ENCODE data around the gene CPT2.

CPT2 gene

DNA sequence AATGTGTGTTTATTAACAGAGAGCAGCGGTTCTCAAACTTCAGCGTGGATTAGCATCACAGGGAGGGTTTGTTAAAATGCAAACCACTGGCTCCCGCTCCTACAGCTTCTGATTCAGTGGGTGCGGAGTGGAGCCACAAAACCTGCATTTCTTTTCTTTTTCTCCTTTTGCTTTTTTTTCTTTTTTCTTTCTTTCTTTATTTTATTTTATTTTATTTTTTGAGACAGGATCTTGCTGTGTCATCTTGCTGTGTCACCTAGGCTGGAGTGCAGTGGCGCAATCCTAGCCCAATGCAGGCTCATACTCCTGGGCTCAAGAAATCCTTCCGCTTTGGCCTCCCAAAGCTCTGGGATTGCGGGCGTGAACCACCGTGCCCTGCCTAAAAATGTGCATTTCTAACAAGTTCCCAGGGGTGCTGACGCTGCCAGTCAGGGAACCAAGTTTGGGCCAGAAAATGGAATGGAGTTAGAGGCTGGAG lies 33.3 kb upstream of the CPT2 start:
- Histone ChIP-seq H3K27ac (ENCODE audit: low read depth, low read length) (no peak overlapping the region), H3K36me3 (ENCODE audit: control insufficient read depth, insufficient read depth, low read length) (no peaks in the 10 kb centered on the region), H3K4me1 (ENCODE audit: control insufficient read depth, insufficient read depth, low read length) (peaks cover 14% of the 10 kb centered on the region), H3K27me3 (ENCODE audit: control insufficient read depth, insufficient read depth, low read length) (no peaks in the 10 kb centered on the region), H3K9ac (ENCODE audit: low read depth, low read length) (no peak overlapping the region), H3K9me3 (ENCODE audit: control insufficient read depth, insufficient read depth, low read length) (no peaks in the 10 kb centered on the region), H3K4me3 (ENCODE audit: low read depth, low read length) (no peak overlapping the region)

DNA sequence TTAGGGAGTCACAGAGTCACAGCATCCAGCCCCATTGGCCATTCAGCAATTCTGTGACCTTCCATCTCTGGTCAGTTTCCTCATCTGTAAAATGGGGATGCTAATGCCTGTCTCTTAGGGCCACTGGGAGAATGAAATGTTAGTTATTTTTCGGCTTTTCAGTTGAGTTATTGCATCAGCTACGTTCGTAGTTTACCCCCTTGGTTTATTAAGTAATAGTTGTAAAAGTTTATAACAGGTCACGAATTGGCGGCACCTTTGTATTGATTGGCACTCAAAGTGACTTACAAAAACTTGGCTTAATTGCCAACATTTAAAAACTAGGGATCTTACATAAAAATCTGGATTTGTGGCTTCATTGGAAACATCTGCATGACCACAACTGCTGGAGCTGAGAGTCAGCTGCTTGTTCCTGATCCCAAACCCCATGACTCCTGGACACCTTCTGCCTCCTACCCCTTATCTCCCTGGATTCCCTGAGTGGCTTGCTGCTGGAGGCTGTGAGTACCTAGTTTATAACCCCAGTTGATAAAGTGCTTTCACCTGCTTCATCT lies 31.1 kb upstream of the CPT2 start:
- Histone ChIP-seq H3K27me3 (ENCODE audit: control insufficient read depth, insufficient read depth, low read length) (no peaks in the 10 kb centered on the region), H3K9ac (ENCODE audit: low read depth, low read length) (no peak overlapping the region), H3K4me1 (ENCODE audit: control insufficient read depth, insufficient read depth, low read length) (peaks cover 14% of the 10 kb centered on the region), H3K4me3 (ENCODE audit: low read depth, low read length) (no peak overlapping the region), H3K27ac (ENCODE audit: low read depth, low read length) (no peak overlapping the region), H3K36me3 (ENCODE audit: control insufficient read depth, insufficient read depth, low read length) (no peaks in the 10 kb centered on the region), H3K9me3 (ENCODE audit: control insufficient read depth, insufficient read depth, low read length) (no peaks in the 10 kb centered on the region)

DNA sequence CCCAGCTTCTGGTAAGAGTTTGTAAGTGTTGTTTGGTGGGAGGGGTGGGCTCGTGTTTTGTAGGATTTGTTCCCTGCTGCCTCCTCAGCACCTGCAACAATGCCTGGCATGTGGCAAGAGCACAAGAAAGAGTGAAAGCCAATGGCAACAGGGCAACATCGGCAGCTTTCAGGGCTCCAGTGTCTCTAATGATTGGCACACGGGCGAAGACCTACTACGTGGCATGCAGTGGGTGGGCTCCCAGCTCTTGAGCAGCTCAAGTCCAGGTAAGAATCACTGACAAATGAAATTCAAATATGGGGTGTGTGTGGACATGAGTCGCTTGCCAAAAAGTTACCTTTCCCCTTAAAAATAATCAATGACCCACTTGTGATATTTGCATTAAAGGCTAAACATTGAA lies 30.3 kb upstream of the CPT2 start:
- no peaks in the 10 kb centered on the region for H3K36me3 ChIP-seq (ENCODE audit: control insufficient read depth, insufficient read depth, low read length)
- H3K27ac ChIP-seq (ENCODE audit: low read depth, low read length), result no peak overlapping the region
- H3K4me1 ChIP-seq (ENCODE audit: control insufficient read depth, insufficient read depth, low read length), result peaks cover 14% of the 10 kb centered on the region
- H3K9me3 ChIP-seq (ENCODE audit: control insufficient read depth, insufficient read depth, low read length), result no peaks in the 10 kb centered on the region
- no peak overlapping the region for H3K9ac ChIP-seq (ENCODE audit: low read depth, low read length)
- no peak overlapping the region for H3K4me3 ChIP-seq (ENCODE audit: low read depth, low read length)
- no peaks in the 10 kb centered on the region for H3K27me3 ChIP-seq (ENCODE audit: control insufficient read depth, insufficient read depth, low read length)

DNA sequence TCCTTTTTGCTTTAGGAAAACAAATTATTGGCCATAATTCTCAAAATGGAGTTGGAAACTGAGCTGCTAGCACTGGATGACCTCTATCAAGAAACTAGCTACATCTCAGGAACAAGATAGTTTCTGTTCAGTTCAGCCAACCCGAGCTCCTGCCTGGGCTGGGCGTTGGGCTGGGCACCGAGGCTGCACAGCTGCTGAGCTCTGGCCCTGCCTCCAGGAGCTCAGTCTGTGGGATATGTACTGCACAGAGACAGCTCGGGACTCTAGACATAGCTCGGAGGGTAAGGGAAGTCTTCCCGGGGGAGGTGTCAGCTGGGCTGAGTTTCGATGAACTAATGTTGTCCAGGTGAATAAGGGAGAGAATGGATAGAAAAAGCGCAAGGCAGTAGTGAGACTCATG lies 29.7 kb upstream of the CPT2 start:
- Histone ChIP-seq H3K9ac (ENCODE audit: low read depth, low read length) (no peak overlapping the region), H3K27ac (ENCODE audit: low read depth, low read length) (no peak overlapping the region), H3K36me3 (ENCODE audit: control insufficient read depth, insufficient read depth, low read length) (no peaks in the 10 kb centered on the region), H3K4me3 (ENCODE audit: low read depth, low read length) (no peak overlapping the region), H3K4me1 (ENCODE audit: control insufficient read depth, insufficient read depth, low read length) (peaks cover 14% of the 10 kb centered on the region), H3K27me3 (ENCODE audit: control insufficient read depth, insufficient read depth, low read length) (no peaks in the 10 kb centered on the region), H3K9me3 (ENCODE audit: control insufficient read depth, insufficient read depth, low read length) (no peaks in the 10 kb centered on the region)

DNA sequence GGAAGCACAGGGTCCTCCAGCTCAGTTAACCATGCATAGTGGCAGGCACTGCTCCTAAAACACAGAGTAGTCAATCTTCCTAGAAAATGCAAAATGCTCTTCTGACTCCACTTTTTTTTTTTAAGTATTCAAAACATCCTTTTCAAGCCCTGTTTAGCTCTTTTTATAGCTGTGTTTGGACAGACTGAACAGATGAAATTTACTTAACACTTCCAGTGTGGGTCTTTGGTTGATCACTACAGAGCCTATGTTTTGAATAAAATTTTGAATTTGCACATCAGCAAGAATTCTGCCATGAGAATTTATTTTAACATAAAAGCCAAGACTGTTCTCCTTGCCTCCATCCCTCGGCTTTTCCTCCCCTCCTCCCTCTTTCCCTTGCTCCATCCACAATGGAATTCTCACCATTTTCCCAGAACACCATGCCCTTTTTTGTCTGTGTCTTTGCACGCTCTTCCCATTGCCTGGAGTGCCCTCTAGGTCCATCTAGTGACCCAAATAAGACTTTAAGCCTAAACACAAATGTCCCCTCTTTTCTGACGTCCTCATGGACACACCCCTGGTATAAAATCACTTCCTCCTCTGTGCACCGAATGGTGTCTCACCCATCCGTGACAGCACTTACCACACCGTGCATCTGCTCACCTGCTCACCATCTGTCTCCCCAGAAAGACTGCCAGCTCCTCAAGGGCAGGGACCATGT lies 24.0 kb upstream of the CPT2 start:
- Histone ChIP-seq H3K27me3 (ENCODE audit: control insufficient read depth, insufficient read depth, low read length) (no peaks in the 10 kb centered on the region), H3K27ac (ENCODE audit: low read depth, low read length) (no peak overlapping the region), H3K4me3 (ENCODE audit: low read depth, low read length) (no peak overlapping the region), H3K9me3 (ENCODE audit: control insufficient read depth, insufficient read depth, low read length) (no peaks in the 10 kb centered on the region), H3K4me1 (ENCODE audit: control insufficient read depth, insufficient read depth, low read length) (no peaks in the 10 kb centered on the region; the same call in 1 of the 2 replicates), H3K9ac (ENCODE audit: low read depth, low read length) (no peak overlapping the region), H3K36me3 (ENCODE audit: control insufficient read depth, insufficient read depth, low read length) (no peaks in the 10 kb centered on the region)

DNA sequence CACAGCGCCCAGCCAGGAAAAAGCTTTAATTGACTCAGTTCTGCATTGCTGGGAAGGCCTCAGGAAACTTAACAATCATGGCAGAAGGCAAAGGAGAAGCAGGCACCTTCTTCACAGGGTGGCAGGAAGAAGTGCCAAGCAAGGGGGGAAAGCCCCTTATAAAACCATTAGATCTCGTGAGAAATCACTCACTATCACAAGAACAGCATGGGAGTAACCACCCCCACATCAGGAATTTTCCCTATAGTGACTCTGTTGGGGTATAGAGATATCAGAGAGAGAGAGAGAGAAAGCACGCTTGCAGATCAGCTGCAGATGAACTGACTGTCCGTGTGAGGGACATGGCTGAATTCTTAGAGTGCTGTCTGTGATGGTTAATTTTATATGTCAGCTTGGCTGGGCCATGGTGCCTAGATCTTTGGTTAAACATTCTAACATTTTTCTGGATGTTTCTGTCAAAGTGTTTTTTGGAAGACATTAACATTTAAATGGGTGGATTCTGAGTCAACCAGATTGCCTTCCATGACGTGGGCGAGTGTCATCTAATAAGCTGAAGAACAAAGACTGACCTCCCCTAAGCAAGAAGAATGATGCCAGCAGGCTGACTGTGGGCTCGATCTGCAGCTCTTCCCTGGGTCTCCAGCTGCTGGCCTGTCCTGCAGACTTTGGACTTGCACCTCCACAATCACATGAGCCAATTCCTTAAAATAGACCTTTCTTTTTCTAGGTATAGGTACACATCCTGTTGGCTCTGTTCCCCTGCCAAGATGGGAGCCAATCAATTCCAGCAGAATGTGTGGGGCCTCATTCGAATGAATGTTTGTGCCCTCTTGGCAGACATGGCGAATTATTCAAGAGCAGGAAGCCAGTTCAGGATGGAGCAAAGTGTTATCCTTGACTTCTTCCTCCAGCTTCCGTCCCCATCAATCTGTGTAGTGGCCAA lies 21.4 kb upstream of the CPT2 start:
- no peaks in the 10 kb centered on the region; the same call in 1 of the 2 replicates for H3K4me1 ChIP-seq (ENCODE audit: control insufficient read depth, insufficient read depth, low read length)
- H3K9me3 ChIP-seq (ENCODE audit: control insufficient read depth, insufficient read depth, low read length), result no peaks in the 10 kb centered on the region
- H3K4me3 ChIP-seq (ENCODE audit: low read depth, low read length), result no peak overlapping the region
- H3K27ac ChIP-seq (ENCODE audit: low read depth, low read length), result peak overlapping the region; percentile 32
- no peaks in the 10 kb centered on the region; the same call in 1 of the 2 replicates for H3K27me3 ChIP-seq (ENCODE audit: control insufficient read depth, insufficient read depth, low read length)
- no peaks in the 10 kb centered on the region for H3K36me3 ChIP-seq (ENCODE audit: control insufficient read depth, insufficient read depth, low read length)
- no peak overlapping the region for H3K9ac ChIP-seq (ENCODE audit: low read depth, low read length)

DNA sequence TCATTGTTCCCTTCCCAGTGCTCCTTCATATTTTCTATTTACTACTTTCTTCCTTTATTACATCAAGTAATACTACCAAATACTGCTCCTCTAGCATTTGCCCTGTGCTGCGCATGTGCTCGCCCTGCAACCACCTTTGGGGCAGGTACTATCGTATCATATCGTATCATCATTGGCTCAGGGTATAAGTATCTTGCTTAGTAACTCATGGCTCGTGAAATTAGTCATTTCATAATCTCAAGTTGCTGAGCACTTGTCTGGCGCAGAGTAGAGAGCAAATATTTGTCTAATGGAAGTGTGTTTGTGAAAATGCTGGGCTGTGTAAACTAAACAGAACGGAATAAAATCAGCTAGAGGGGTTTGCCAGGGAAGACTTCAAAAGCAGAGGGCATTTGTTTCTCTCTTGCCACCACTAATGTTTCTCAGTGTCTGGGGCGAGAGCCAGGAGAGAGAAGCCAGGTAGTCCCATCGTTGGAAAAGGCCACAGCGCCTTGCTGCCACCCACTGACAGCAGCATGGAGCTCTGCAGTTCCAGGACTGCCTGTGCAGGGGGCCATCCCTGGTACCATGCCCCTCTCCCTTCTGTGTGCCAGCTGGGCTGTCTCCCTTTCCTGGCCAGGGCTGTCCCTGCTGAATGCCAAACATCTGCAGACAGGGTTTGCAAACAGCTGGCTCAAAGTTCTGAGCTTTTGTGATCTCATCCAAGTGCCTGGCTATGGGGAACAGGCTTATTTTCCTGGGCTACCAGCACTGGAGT lies 20.0 kb upstream of the CPT2 start:
- Histone ChIP-seq H3K36me3 (ENCODE audit: control insufficient read depth, insufficient read depth, low read length) (no peaks in the 10 kb centered on the region), H3K4me1 (ENCODE audit: control insufficient read depth, insufficient read depth, low read length) (no peaks in the 10 kb centered on the region; the same call in 1 of the 2 replicates), H3K9ac (ENCODE audit: low read depth, low read length) (no peak overlapping the region), H3K9me3 (ENCODE audit: control insufficient read depth, insufficient read depth, low read length) (no peaks in the 10 kb centered on the region), H3K4me3 (ENCODE audit: low read depth, low read length) (no peak overlapping the region), H3K27ac (ENCODE audit: low read depth, low read length) (no peak overlapping the region), H3K27me3 (ENCODE audit: control insufficient read depth, insufficient read depth, low read length) (no peaks in the 10 kb centered on the region; the same call in 1 of the 2 replicates)

DNA sequence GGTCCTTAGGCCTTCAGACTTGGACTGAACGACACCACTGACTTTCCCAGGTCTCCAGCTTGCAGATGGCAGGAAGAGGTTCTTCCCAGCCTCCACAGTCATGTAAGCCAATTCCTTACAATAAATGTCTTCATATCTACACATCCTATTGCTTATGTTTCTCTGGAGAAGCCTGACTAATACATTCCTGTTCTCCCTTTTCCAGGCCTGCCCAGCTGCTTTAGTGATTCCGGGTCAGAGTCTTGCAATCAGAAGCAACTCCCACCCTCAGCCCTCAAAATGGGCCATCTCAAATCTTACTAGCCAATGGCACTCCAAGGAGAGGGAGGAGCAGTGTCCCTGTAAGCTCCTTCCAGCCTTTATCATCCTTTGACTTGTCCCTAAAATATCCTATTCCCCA lies 16.4 kb upstream of the CPT2 start:
- Histone ChIP-seq H3K4me3 (ENCODE audit: low read depth, low read length) (no peak overlapping the region), H3K27ac (ENCODE audit: low read depth, low read length) (no peak overlapping the region), H3K27me3 (ENCODE audit: control insufficient read depth, insufficient read depth, low read length) (peaks cover 3% of the 10 kb centered on the region; the same call in 1 of the 2 replicates), H3K9me3 (ENCODE audit: control insufficient read depth, insufficient read depth, low read length) (no peaks in the 10 kb centered on the region), H3K9ac (ENCODE audit: low read depth, low read length) (no peak overlapping the region), H3K4me1 (ENCODE audit: control insufficient read depth, insufficient read depth, low read length) (no peaks in the 10 kb centered on the region; the same call in 1 of the 2 replicates), H3K36me3 (ENCODE audit: control insufficient read depth, insufficient read depth, low read length) (no peaks in the 10 kb centered on the region)

DNA sequence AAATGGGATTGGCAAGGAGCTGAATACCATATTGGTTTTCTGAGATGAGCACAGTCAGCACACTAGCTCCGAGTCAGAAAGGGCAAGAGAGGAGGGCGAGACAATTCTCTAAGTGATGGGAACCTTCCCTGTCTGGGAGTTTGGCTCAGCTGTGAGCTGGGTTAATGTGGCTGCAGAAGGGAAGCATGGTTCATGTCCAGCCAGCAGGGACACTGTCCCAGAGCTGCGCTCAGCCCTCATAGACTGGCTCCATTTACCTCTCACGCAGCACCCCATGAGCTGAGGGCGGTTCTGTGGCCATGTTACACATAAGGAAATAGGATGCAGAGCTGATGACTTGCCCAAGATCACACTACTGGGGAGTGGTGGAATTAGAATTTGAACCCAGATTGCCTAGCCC lies 15.7 kb upstream of the CPT2 start:
- no peaks in the 10 kb centered on the region for H3K9me3 ChIP-seq (ENCODE audit: control insufficient read depth, insufficient read depth, low read length)
- H3K4me1 ChIP-seq (ENCODE audit: control insufficient read depth, insufficient read depth, low read length), result no peaks in the 10 kb centered on the region
- H3K27me3 ChIP-seq (ENCODE audit: control insufficient read depth, insufficient read depth, low read length), result peaks cover 3% of the 10 kb centered on the region; the same call in 1 of the 2 replicates
- no peak overlapping the region for H3K9ac ChIP-seq (ENCODE audit: low read depth, low read length)
- no peaks in the 10 kb centered on the region for H3K36me3 ChIP-seq (ENCODE audit: control insufficient read depth, insufficient read depth, low read length)
- H3K4me3 ChIP-seq (ENCODE audit: low read depth, low read length), result no peak overlapping the region
- no peak overlapping the region for H3K27ac ChIP-seq (ENCODE audit: low read depth, low read length)

DNA sequence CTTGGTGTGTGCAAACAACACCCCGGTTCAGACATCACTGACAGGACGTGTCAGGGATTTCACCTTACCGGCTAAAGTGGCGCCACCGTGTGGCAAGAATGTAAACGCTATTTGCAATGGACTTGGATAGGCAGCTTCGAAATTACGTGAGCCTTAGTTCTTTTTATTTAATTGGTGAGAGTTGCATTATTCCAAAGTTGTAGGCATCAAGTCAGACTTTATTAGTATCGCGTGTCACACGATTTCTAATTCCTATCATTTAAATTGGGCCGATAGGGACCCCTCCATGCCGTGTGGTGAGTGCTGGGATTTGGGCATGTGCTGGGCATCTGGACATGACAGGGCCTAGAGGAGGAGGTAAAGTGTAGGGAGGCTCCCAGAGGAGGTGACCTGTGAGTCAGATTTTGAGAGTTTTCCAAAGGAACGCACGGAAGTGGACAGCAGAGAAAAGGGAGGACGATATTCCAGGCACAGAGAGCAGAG lies 14.5 kb upstream of the CPT2 start:
- H3K4me3 ChIP-seq (ENCODE audit: low read depth, low read length), result no peak overlapping the region
- H3K4me1 ChIP-seq (ENCODE audit: control insufficient read depth, insufficient read depth, low read length), result no peaks in the 10 kb centered on the region
- H3K9me3 ChIP-seq (ENCODE audit: control insufficient read depth, insufficient read depth, low read length), result no peaks in the 10 kb centered on the region
- H3K9ac ChIP-seq (ENCODE audit: low read depth, low read length), result no peak overlapping the region
- no peaks in the 10 kb centered on the region for H3K36me3 ChIP-seq (ENCODE audit: control insufficient read depth, insufficient read depth, low read length)
- peaks cover 3% of the 10 kb centered on the region; the same call in 1 of the 2 replicates for H3K27me3 ChIP-seq (ENCODE audit: control insufficient read depth, insufficient read depth, low read length)
- no peak overlapping the region for H3K27ac ChIP-seq (ENCODE audit: low read depth, low read length)
